Stimulated activated CD4-positive, alpha-beta T cell treated with anti-CD3 and anti-CD28 coated beads, Interleukin-4, amount 100 ng/mL, for 1 hour (primary cell): ENCODE measurements around the gene TOP1.
"Not testable (repeated sequence)": the region's sequence is repeated elsewhere in the genome, so short reads cannot be mapped to it uniquely, and the experiment has no call there.

ENCODE experiments used
- DNase-seq: peaks from one replicate; pipeline ENCODE4 v3.0.0-alpha.2; 2020

Gene TOP1

GRCh38 chr20:41028359-41029149, at the start of gene TOP1:
Gene TOP1, plus strand, starts transcription at chr20:41028822. Its CDS starts 246 bp downstream, at chr20:41029068.
- DNase-seq, result peak; percentile 100

DNA sequence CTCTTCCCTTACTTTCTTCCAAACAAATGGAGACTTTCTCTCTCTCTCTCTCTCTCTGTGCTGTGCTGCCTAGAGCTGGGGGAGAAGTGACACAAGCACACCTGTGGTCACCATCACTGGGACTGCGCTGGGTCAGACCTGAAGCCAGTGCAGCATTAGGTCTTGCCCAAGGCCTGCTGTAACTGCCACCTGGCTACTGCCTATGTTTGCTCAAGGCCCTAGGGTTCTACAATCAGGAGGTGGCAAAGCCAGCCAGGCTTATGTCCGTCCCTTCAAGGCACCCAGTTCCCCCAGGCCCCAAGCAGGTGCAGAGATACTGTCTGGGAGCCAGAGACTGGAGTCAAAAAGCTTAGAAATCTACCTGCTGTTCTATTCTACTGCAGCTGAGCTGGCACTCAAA, 49.4 kb upstream of the TOP1 start:
- DNase-seq, result no peak

DNA sequence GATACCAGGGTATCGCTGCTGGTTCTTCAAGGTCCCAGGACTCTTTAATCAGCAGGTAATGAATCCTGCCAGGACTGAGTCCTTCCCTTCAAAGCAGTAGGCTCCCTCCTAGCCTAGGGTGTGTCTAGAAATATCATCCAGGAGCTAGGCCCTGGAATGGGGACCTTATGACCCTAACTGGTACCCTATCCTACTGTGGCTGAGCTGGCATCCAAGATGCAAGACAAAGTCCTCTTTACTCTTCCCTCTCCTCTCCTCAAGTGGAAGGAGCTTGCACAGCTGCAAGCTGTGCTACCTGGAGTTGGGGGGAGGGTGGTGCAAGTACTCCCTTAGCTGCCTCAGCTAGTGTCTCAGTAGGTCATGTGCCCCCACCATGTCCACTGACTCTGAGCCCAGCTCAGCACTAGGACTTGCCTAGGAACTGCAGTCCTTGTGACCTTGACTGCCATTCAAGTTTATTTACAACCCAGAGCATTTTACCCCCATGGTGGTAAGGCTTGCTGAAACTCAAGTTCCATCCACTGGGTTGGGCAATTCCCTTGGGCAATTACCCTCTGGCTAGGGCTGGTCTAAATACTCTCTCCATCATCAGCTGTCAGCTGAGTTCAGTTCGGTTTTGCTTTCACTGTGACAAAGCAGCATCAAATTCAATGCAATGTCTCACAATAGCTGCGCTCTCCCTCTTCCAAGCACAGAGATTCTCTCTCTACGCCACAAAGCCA, 48.4 kb upstream of the TOP1 start:
- no peak for DNase-seq

DNA sequence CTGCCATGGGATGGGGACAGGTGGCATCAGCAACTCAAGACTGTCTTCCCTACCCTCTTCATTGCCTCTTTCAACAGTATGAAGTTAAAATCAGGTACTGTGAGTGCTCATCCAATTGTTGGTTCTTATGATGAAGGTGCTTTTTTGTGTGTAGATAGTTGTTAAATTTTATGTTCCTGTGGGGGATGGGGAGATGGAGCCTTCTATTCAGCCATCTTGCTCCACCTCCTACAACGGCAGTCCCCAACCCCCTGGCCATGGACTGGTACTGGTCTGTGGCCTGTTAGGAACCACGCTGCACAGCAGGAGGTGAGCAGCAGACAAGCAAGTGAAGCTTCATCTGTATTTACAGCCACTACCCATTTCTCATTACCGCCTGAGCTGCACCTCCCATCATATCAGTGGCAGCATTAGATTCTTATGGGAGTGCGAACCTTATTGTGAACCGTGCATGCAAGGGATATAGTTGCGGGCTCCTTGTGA, 47.8 kb upstream of the TOP1 start:
- DNase-seq, result no peak

GRCh38 chr20:40982415-40983145, 46.0 kb upstream of the TOP1 start:
- no peak for DNase-seq

- no peak for DNase-seq
Measured at GRCh38 chr20:40983898-40984297, 44.7 kb upstream of the TOP1 start.

GRCh38 chr20:40984496-40984895, 44.1 kb upstream of the TOP1 start:
- no peak for DNase-seq

DNA sequence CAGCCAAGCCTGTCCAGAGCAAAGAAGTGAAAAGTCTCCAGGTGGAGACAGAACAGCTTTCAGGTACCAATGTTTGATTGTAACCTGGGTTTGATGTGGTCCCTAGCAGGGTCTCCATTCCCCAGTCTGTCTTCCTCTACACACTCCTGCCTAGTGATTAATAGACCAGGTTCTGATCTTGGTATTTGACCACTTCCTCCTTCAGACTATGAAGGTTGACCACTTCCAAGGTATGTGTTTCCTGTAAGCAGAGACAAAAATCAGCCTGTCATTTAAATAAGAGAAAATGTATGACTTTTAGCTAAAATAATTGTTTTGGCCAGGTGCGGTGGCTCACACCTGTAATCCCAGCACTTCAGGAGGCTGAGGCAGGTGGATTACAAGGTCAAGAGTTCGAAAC, 41.8 kb upstream of the TOP1 start:
- DNase-seq, result no peak

- DNase-seq, result peak; percentile 62
Measured at GRCh38 chr20:40990542-40991120, 38.0 kb upstream of the TOP1 start.

GRCh38 chr20:40991181-40991889, 37.3 kb upstream of the TOP1 start:
- DNase-seq, result no peak

DNA sequence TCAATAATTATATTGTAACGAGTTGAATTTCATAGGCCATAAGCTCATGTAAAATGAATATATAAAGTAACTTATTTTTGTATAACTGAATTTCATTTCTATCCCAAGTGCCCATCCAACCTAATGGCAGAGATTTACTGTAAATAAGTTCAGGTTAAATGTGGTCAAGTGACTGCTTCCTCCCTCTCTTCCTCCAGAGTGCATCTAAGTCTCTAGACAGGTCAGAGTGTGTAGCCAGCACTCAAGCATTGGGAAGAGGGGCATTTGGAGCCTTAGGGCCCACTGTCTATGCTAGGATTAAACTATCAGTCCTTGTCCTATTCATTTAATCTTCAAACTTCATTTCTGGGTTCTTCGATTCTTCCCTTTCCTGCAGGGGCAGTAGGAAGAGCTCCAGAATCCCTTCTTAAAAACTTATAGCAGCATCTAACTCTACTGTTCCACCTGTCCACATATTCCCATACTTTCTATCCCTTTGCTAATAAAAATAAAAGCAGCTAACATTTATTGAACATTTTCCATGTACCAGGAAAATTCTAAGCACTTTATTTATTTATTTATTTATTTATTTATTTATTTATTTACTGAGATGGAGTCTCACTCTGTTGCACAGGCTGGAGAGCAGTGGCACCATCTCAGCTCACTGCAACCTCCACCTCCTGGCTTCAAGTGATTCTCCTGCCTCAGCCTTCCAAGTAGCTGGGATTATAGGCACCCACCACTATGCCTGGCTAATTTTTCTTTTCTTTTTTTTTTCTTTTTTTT, 36.1 kb upstream of the TOP1 start:
- DNase-seq, result no peak

DNA sequence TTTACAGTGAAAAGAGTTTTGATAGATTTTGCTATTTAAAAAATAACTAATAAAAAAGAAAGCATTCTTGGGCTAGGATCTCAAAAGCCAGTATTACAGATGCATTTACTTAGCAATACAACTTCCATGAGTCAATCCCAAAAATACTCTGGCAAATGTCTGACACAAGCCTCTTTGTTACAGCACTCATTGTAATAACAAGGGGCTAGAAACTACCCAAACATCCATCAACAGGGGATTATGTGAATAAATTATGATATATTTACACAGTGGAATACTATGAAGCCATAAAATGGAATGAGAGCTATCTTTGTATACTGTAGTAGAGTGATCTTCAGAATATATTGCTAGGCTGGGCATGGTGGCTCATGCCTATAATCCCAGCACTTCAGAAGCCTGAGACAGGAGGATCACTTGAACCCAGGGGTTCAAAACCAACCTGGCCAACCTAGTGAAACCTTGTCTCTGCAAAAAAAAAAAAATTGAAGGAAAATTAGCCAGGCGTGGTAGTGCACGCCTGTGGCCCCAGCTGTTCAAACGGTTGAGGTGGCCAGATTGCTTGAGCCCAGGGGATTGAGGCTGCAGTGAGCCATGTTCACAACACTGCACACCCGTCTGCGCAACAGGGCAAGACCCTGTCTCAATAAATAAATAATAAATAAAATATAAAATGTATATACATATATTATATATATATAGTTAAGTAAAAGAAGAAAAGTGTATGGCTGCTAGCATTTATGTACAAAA, 34.7 kb upstream of the TOP1 start:
- no peak for DNase-seq

DNA sequence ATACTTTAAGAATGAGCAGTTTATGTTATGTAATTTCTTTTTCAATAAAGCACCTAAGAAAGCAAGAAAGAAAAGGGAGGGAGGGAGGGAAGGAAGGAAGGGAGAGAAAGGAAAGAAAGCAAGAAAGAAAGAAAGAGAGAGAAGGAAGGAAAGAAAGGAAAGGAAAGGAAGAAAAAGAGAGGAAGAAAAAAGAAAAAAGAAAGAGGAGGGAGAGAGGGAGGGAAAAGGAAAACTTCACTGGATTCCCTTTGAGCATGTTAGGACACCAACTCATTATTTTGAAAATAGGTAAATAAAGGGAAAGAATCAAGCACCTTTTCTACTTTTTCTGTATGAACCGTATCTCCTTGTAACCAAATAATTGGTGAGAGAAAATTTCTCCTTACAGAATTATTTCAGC, 32.3 kb upstream of the TOP1 start:
- DNase-seq, result no peak

GRCh38 chr20:40997116-40997515, 31.5 kb upstream of the TOP1 start:
- no peak for DNase-seq

GRCh38 chr20:40999841-41000240, 28.8 kb upstream of the TOP1 start:
- no peak for DNase-seq

GRCh38 chr20:41000628-41001027, 28.0 kb upstream of the TOP1 start:
- DNase-seq, result no peak

- DNase-seq, result no peak
Measured at GRCh38 chr20:41001497-41001896, 27.1 kb upstream of the TOP1 start.

DNA sequence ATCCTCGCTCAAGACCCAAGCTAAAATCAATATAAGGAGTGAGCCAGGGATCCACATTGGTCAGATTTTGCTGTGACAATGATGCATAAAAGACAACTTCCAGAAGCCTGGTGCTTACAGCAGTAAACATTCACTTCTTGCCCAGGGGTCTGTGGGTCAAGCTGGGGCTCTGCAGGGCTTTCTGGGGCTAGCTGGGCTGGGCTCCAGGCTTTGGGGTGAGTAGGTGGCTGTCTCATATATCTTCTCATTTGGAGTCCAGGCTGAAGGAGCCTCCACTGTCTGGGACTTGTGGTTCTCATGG, 25.8 kb upstream of the TOP1 start:
- DNase-seq, result no peak

DNA sequence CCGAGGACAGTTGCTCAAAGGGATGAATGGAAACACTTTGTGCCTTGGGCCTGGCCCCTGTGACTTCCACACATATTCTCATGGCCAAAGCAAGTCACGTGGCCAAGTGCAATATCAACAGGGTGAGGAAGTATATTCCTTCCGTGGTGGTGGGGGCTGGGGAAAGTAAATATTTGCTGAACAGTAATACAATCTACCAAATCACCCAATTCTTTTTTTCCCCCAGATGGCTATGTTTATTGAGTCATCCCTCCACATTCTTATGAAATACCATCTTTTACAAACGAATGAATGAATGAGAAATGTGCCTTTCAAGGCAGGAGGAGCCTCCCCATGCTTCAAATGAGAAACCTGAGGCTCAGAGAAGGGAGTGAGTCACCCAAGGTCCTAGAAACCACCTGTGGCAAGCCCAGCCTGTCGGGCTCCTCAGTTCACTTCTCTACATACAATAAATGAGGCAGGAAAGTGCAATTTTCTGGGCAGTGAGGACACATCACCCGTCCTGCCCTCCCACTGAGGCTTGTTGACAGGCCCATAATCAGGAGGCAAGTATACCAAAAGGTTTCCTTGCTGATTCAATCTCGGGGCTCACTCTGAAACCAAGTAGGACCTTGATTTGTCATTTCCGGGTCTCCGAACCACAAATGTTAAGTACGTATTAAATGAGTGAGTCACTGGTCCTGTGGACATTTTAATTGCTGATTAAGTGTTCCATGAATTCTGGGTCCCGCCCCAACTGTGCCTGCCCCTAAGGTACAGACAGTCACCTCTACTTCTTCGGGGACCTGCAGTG, 25.3 kb upstream of the TOP1 start:
- DNase-seq, result peak; percentile 52

- not testable (repeated sequence) for DNase-seq
Measured at GRCh38 chr20:41003936-41004294, 24.7 kb upstream of the TOP1 start.
